ENCODE measurements around the gene PA2G4.
A peak's percentile ranks its signal among the peaks of the same experiment; 100 is the strongest.
"Not testable (repeated sequence)": the region's sequence is repeated elsewhere in the genome, so short reads cannot be mapped to it uniquely, and the experiment has no call there.

The PA2G4 gene

GRCh38 chr12:56104109-56104814 lies at the start of gene PA2G4:
TSS of gene PA2G4 (plus strand) at chr12:56104559. CDS start at chr12:56104738, 179 bp downstream.
- peak; percentile 95 for DNase-seq (ENCODE audit: low spot score)

- DNase-seq (ENCODE audit: low spot score) = not testable (repeated sequence)
Observed at GRCh38 chr12:56059964-56060363, 44.4 kb upstream of the PA2G4 start.

GRCh38 chr12:56061982-56062381 lies 42.4 kb upstream of the PA2G4 start:
- DNase-seq (ENCODE audit: low spot score) = no peak

GRCh38 chr12:56062996-56063395 lies 41.4 kb upstream of the PA2G4 start:
- DNase-seq (ENCODE audit: low spot score) = no peak

- no peak for DNase-seq (ENCODE audit: low spot score)
Observed at GRCh38 chr12:56071648-56072047, 32.7 kb upstream of the PA2G4 start.

GRCh38 chr12:56074396-56074795 lies 30.0 kb upstream of the PA2G4 start:
- DNase-seq (ENCODE audit: low spot score) = no peak

- DNase-seq (ENCODE audit: low spot score) = not testable (repeated sequence)
Observed at GRCh38 chr12:56077966-56078365, 26.4 kb upstream of the PA2G4 start.

GRCh38 chr12:56078427-56078826 lies 25.9 kb upstream of the PA2G4 start:
- no peak for DNase-seq (ENCODE audit: low spot score)

- peak; percentile 92 for DNase-seq (ENCODE audit: low spot score)
Observed at GRCh38 chr12:56078931-56079722, 25.2 kb upstream of the PA2G4 start.

GRCh38 chr12:56079723-56080555 lies 24.4 kb upstream of the PA2G4 start, which contains the start of gene ERBB3:
TSS of gene ERBB3 (plus strand) at chr12:56080165. CDS start at chr12:56080301, 136 bp downstream.
- DNase-seq (ENCODE audit: low spot score) = peak; percentile 95

- no peak for DNase-seq (ENCODE audit: low spot score)
Observed at GRCh38 chr12:56080556-56081138, 23.7 kb upstream of the PA2G4 start.

GRCh38 chr12:56081393-56082347 lies 22.7 kb upstream of the PA2G4 start:
- no peak for DNase-seq (ENCODE audit: low spot score)

- DNase-seq (ENCODE audit: low spot score) = no peak
Observed at GRCh38 chr12:56082382-56082781, 22.0 kb upstream of the PA2G4 start.

- no peak for DNase-seq (ENCODE audit: low spot score)
Observed at GRCh38 chr12:56082967-56083366, 21.4 kb upstream of the PA2G4 start.

GRCh38 chr12:56084958-56085543 lies 19.3 kb upstream of the PA2G4 start:
- DNase-seq (ENCODE audit: low spot score) = no peak

GRCh38 chr12:56086096-56086495 lies 18.3 kb upstream of the PA2G4 start:
- no peak for DNase-seq (ENCODE audit: low spot score)

- DNase-seq (ENCODE audit: low spot score) = no peak
Observed at GRCh38 chr12:56086608-56087007, 17.8 kb upstream of the PA2G4 start.

- no peak for DNase-seq (ENCODE audit: low spot score)
Observed at GRCh38 chr12:56087220-56087619, 17.1 kb upstream of the PA2G4 start.

- DNase-seq (ENCODE audit: low spot score) = no peak
Observed at GRCh38 chr12:56097738-56098137, 6.6 kb upstream of the PA2G4 start.

- no peak for DNase-seq (ENCODE audit: low spot score)
Observed at GRCh38 chr12:56098592-56098991, 5.8 kb upstream of the PA2G4 start.

Data from AG08396 (cell line).